ENCODE results near the gene ANKRD40.

GRCh38 chr17:50664788-50665458, 42.8 kb downstream of the ANKRD40 start:
- TF ChIP-seq ELF4 (IDR thresholded peaks at IDR 0.05) (no peak), HDGF (IDR thresholded peaks at IDR 0.05; ENCODE audit: borderline replicate concordance) (no peak), ZNF384 (IDR thresholded peaks at IDR 0.05) (no peak), SP1 (IDR thresholded peaks at IDR 0.05) (no peak), BHLHE40 (IDR thresholded peaks at IDR 0.05; ENCODE audit: borderline replicate concordance) (no peak), FOXM1 (IDR thresholded peaks at IDR 0.05; ENCODE audit: borderline replicate concordance) (no peak), SUZ12 (IDR thresholded peaks at IDR 0.05) (no peak), ARNT (IDR thresholded peaks at IDR 0.05) (no peak), FOXK2 (IDR thresholded peaks at IDR 0.05) (no peak)
